Keratinocyte (primary cell): ENCODE data around the gene SPEM2.

Experiments used
- CTCF ChIP-seq, 3 experiments: IDR thresholded peaks in 1 of 3; conservative IDR thresholded peaks in 1 of 3; optimal IDR thresholded peaks in 1 of 3; 2 replicates in 2 of 3; 3 replicates in 1 of 3; pipeline versions ENCODE3 to v1.5.1; 2011; ENCODE audit warnings: low read length in 3 of 3, mild to moderate bottlenecking in 3 of 3, moderate library complexity in 2 of 3, control low read depth in 1 of 3, inconsistent platforms in 1 of 3; ENCODE audit not compliant: insufficient read depth in 2 of 3; ENCODE audit errors: extremely low read depth in 1 of 3
- EZH2 ChIP-seq: IDR thresholded peaks from one replicate; pipeline ENCODE4 v1.6.1; 2012; ENCODE audit warnings: inconsistent platforms, mild to moderate bottlenecking, low read length, moderate library complexity

GRCh38 chr17:7380855-7381683 is 44.3 kb upstream of the SPEM2 start, which contains the start of gene TNK1:
- TF ChIP-seq CTCF (optimal IDR thresholded peaks at IDR 0.05 in 1 of 3, IDR thresholded peaks at IDR 0.05 in 1 of 3, conservative IDR thresholded peaks at IDR 0.05 in 1 of 3; ENCODE audit: extremely low read depth in 1 of 3, insufficient read depth in 2 of 3, low read length in 3 of 3) (no peak), EZH2 (no peak)
